AG04449 (cell line): Measurements from ENCODE around the gene MUC5B.

ENCODE experiments used
- CTCF ChIA-PET: fragments of 350-600 bp; formaldehyde crosslinking; extraction: SDS; loops from one replicate; lab custom pipeline; 2021; ENCODE audit warnings: antibody characterized with exemption; lab: Yijun Ruan, JAX
- POLR2A ChIA-PET: fragments of 400-600, 350-600 bp; formaldehyde crosslinking; extraction: SDS; loops from one replicate; lab custom pipeline; 2020; ENCODE audit warnings: antibody characterized with exemption, inconsistent platforms; lab: Yijun Ruan, JAX
- DNase-seq: peaks from one replicate; pipeline ENCODE4 v3.0.0-alpha.2; 2010; ENCODE audit warnings: low read depth, low spot score
- H3K4me3 ChIP-seq: 2 replicates; pipeline ENCODE4 v1.5.1; 2011; ENCODE audit warnings: low read depth, mild to moderate bottlenecking, control low read depth, low read length
- CTCF ChIP-seq: IDR thresholded peaks from one replicate; pipeline ENCODE4 v1.5.1; 2011; ENCODE audit warnings: mild to moderate bottlenecking, moderate library complexity, low read length, control low read depth, inconsistent platforms; ENCODE audit not compliant: insufficient read depth; ENCODE audit errors: missing control alignments

MUC5B gene

GRCh38 chr11:1204381-1205101 is 18.3 kb upstream of the MUC5B start:
- POLR2A ChIA-PET = interaction anchor here (0.7 kb wide), 1 partner anchor 22 kb away, joined by 3 read pairs; no protein-coding TSS in a partner anchor
- DNase-seq = no peak
- CTCF ChIA-PET = interaction anchor here (0.7 to 4.8 kb wide), 6 partner anchors 9 to 370 kb away, joined by 3 to 40 read pairs (median 14); no protein-coding TSS in a partner anchor
- H3K4me3 ChIP-seq = no peak overlapping the region
- no peak for TF ChIP-seq CTCF

GRCh38 chr11:1205121-1205986 is 17.5 kb upstream of the MUC5B start:
- ChIA-PET POLR2A (interaction anchor here (0.7 kb wide), 1 partner anchor 23 kb away, joined by 3 read pairs; no protein-coding TSS in a partner anchor), CTCF (interaction anchor here (4.1 to 4.8 kb wide), 3 partner anchors 8 to 369 kb away, joined by 25 to 40 read pairs (median 26); no protein-coding TSS in a partner anchor)
- no peak for DNase-seq
- H3K4me3 ChIP-seq = no peak overlapping the region
- no peak for TF ChIP-seq CTCF

DNA sequence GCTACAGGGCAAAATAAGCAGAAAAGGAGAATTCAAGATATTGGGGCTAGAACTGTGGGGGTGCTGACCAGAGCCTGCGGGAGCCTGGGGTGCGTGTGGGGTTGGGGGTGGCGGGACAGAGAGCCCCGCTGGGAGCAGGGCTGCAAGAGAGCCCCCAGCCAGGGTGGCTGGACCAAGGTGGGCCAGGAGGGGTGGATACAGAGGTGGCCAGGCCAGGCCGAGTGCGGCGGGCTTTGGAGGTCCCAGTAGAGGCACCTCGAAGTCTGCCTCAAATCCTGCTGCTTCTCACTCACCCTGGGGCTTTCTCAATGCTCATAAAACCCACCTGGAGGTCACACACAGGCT is 16.9 kb upstream of the MUC5B start:
- CTCF ChIA-PET = interaction anchor here (4.7 to 4.8 kb wide), 2 partner anchors 309 to 368 kb away, joined by 25 to 40 read pairs; no protein-coding TSS in a partner anchor
- H3K4me3 ChIP-seq = no peak overlapping the region
- no peak for TF ChIP-seq CTCF
- no peak for DNase-seq
- POLR2A ChIA-PET = no interaction called here

- H3K4me3 ChIP-seq = no peak overlapping the region
- ChIA-PET POLR2A (no interaction called here), CTCF (interaction anchor here (1.0 to 4.8 kb wide), 4 partner anchors 308 to 368 kb away, joined by 3 to 40 read pairs (median 16); no protein-coding TSS in a partner anchor)
- no peak for DNase-seq
- TF ChIP-seq CTCF = no peak
Measured at GRCh38 chr11:1206391-1207271, 16.2 kb upstream of the MUC5B start.

- no peak for TF ChIP-seq CTCF
- no peak overlapping the region for H3K4me3 ChIP-seq
- CTCF ChIA-PET = interaction anchor here (1.0 to 1.5 kb wide), 2 partner anchors 307 to 308 kb away, joined by 3 to 6 read pairs; no protein-coding TSS in a partner anchor
- DNase-seq = no peak
- POLR2A ChIA-PET = interaction anchor here (0.7 kb wide), 1 partner anchor 119 kb away, joined by 3 read pairs; no protein-coding TSS in a partner anchor
Measured at GRCh38 chr11:1207401-1208143, 15.3 kb upstream of the MUC5B start.
